Panc1 (cell line): ENCODE measurements around the gene PHLDB1.

ENCODE experiments used
- POLR2AphosphoS5 ChIP-seq: IDR thresholded peaks from 2 replicates; pipeline ENCODE4 v1.6.1; 2012; ENCODE audit warnings: mild to moderate bottlenecking, low read depth, low read length, moderate library complexity
- TF ChIP-seq, protein P1 (sequence below): fragments of 450-650 bp; IDR thresholded peaks from 2 replicates; pipeline ENCODE4 v1.5.1; 2017; ENCODE audit warnings: mild to moderate bottlenecking

DNA sequence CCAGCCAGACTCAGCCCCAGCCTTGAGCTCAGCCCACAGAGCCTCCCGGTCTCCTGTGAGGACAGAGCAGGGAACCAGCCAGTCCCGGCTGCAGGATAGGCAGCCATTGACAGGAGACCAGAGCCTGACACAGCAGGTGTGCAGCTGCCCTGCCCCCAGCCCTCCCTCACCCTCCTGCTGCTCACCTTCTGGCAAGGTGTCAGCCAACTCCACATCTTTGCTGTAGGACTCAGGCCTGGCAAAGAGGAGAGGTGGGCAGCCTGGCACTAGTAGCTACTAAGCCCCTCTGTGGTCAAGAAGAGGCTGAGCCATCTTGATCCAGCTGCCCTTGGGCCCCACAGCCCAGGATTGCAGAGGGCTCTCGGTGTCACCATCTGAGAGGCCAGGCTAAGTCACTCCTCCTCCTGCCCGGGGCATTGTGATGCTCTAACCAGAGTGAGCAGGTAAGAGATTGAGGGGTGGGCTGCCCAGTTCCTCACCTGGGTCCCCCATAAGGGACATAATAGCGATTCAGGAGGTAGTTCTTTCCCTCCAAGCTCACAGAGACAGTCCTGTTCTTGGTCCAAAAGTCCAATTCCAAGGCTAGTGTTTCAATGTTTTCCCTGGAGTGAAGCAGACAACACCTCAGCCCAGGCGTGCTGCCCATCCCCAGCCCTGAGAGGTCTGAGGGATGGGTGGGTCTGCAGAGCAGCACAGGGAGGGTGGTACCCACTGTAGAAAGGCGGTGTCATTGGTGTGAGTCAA lies 53.4 kb downstream of the PHLDB1 start:
- TF ChIP-seq, protein P1, sequence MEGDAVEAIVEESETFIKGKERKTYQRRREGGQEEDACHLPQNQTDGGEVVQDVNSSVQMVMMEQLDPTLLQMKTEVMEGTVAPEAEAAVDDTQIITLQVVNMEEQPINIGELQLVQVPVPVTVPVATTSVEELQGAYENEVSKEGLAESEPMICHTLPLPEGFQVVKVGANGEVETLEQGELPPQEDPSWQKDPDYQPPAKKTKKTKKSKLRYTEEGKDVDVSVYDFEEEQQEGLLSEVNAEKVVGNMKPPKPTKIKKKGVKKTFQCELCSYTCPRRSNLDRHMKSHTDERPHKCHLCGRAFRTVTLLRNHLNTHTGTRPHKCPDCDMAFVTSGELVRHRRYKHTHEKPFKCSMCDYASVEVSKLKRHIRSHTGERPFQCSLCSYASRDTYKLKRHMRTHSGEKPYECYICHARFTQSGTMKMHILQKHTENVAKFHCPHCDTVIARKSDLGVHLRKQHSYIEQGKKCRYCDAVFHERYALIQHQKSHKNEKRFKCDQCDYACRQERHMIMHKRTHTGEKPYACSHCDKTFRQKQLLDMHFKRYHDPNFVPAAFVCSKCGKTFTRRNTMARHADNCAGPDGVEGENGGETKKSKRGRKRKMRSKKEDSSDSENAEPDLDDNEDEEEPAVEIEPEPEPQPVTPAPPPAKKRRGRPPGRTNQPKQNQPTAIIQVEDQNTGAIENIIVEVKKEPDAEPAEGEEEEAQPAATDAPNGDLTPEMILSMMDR, result no peak
- no peak for TF ChIP-seq POLR2AphosphoS5
